IPS-20b (cell line): ENCODE data around the gene BICD2.

Experiments
- H3K27ac ChIP-seq: one replicate; pipeline ENCODE4 v1.5.1; 2013; ENCODE audit warnings: low read length
- H3K27me3 ChIP-seq: 2 replicates; pipeline ENCODE4 v1.6.1; 2013; ENCODE audit warnings: mild to moderate bottlenecking, low read length, inconsistent platforms; ENCODE audit not compliant: insufficient read depth
- H3K36me3 ChIP-seq: 2 replicates; pipeline ENCODE4 v1.6.1; 2013; ENCODE audit warnings: low read depth, mild to moderate bottlenecking, inconsistent platforms, low read length, moderate library complexity; ENCODE audit not compliant: insufficient read depth
- H3K4me1 ChIP-seq: 2 replicates; pipeline ENCODE4 v1.6.1; 2013; ENCODE audit warnings: mild to moderate bottlenecking, control low read depth, inconsistent platforms, low read length, moderate library complexity; ENCODE audit not compliant: insufficient read depth
- H3K4me3 ChIP-seq: 2 replicates; pipeline ENCODE4 v1.5.1; 2013; ENCODE audit warnings: mild to moderate bottlenecking, low read length, inconsistent platforms
- H3K9ac ChIP-seq: 2 replicates; pipeline ENCODE4 v1.6.1; 2013; ENCODE audit warnings: low read depth, mild to moderate bottlenecking, inconsistent platforms, low read length, moderate library complexity
- H3K9me3 ChIP-seq: 2 replicates; pipeline ENCODE4 v1.6.1; 2013; ENCODE audit warnings: mild to moderate bottlenecking, low read depth, low read length, inconsistent platforms; ENCODE audit not compliant: insufficient read depth

BICD2 gene

DNA sequence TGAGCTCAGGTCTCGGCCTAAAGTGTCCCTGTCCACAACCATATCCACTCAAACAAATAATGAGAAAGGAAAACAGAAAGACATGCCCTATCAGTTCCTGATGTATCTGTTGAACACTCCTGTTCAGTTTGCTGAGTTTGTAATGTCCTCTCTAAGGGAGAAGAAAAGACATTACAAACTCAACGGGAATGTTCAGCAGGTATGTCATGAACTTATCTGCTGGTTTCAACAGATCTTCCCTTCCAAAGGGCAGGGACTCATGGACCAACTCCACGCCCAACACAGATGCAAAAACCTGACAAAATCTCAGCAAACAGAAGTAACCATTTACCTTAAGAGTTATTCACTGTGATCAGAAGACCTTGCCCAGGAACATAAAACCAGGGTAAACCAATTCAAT lies 23.7 kb downstream of the BICD2 start:
- Histone ChIP-seq H3K4me3 (no peak overlapping the region), H3K36me3 (no peaks in the 10 kb centered on the region), H3K9me3 (no peaks in the 10 kb centered on the region), H3K27me3 (no peaks in the 10 kb centered on the region), H3K4me1 (peaks cover 12% of the 10 kb centered on the region; the same call in 1 of the 2 replicates), H3K27ac (no peak overlapping the region), H3K9ac (no peak overlapping the region)

DNA sequence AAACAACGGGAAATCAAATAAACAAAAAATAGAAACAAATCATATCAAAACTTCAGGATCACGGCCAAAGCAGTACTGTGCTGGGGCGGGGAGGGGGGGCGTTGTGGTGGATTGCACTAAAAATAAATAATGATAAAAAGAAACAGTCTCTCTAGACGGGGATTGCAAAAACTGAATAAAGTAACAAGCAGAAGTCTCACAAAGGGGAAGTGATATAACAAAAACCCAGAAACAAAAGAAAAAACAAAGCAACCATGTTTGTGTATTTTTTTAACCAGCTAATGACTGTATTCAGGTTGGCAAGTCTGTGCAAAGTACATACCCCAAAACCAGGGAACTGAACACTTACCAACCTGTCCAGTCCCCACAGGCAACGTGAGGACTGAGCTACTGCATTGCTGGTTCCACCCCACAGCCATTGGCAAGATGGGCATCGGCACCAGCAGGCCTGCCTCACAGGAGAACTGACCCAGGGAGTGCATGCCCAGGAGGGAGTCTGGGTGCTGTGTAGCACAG lies 24.1 kb downstream of the BICD2 start:
- Histone ChIP-seq H3K27ac (no peak overlapping the region), H3K27me3 (no peaks in the 10 kb centered on the region), H3K4me3 (no peak overlapping the region), H3K9me3 (no peaks in the 10 kb centered on the region), H3K9ac (no peak overlapping the region), H3K4me1 (peaks cover 9% of the 10 kb centered on the region; the same call in 1 of the 2 replicates), H3K36me3 (no peaks in the 10 kb centered on the region)

- Histone ChIP-seq H3K9ac (no peak overlapping the region), H3K4me1 (peaks cover 4% of the 10 kb centered on the region; the same call in 1 of the 2 replicates), H3K27ac (no peak overlapping the region)
Observed at GRCh38 chr9:92740009-92740408, 24.6 kb downstream of the BICD2 start.

GRCh38 chr9:92739346-92739970 lies 25.2 kb downstream of the BICD2 start:
- H3K9me3 ChIP-seq = no peaks in the 10 kb centered on the region
- H3K4me3 ChIP-seq = no peak overlapping the region
- no peaks in the 10 kb centered on the region for H3K36me3 ChIP-seq
- 0 out of 2 replicates have a peak, but pooled peaks cover 4% of the 10 kb centered on the region for H3K4me1 ChIP-seq
- H3K27me3 ChIP-seq = no peaks in the 10 kb centered on the region
- no peak overlapping the region for H3K27ac ChIP-seq
- H3K9ac ChIP-seq = no peak overlapping the region

More at GRCh38 chr9:92740009-92740408, 24.6 kb downstream of the BICD2 start:
- Histone ChIP-seq H3K36me3 (no peaks in the 10 kb centered on the region), H3K9me3 (no peaks in the 10 kb centered on the region), H3K27me3 (no peaks in the 10 kb centered on the region), H3K4me3 (no peak overlapping the region)

GRCh38 chr9:92738661-92739081 lies 26.0 kb downstream of the BICD2 start:
- Histone ChIP-seq H3K4me1 (0 out of 2 replicates have a peak, but pooled peaks cover 4% of the 10 kb centered on the region), H3K36me3 (no peaks in the 10 kb centered on the region), H3K27me3 (no peaks in the 10 kb centered on the region), H3K27ac (no peak overlapping the region), H3K4me3 (no peak overlapping the region), H3K9ac (no peak overlapping the region), H3K9me3 (no peaks in the 10 kb centered on the region)

DNA sequence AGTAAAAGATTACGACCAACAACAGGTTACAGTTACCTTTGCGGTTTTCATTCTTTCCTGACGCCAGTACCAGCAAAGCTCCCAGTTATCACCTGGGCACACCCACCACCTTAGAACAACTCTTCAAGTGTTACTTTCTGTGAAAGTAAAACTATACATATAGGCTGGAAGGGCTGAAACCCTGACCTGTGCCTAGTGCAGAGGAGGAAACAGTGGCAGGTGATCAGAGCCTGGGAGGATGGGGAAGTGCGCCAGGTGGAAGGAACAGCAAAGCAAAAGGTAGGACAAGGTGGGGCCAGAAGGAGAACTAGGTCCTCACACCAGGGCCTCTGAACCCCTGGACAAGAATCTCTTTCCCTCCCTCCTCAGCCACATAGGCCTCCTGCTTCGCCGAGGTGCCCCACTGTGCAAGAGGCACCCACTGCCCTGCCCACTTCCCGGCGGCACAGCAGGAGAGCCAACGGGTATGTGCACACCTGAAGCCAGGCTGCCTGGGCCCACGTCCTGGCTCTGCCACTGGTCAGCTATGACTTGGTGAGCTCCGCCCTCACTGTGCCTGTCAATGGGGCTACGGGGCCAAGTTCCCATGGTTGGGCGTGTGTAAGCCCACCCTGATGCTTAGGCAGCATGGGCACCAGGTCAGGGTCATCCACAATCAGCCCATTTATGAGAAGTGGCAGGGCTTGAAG lies 26.9 kb downstream of the BICD2 start:
- Histone ChIP-seq H3K27ac (no peak overlapping the region), H3K27me3 (no peaks in the 10 kb centered on the region), H3K9me3 (no peaks in the 10 kb centered on the region), H3K9ac (no peak overlapping the region), H3K4me3 (no peak overlapping the region), H3K36me3 (no peaks in the 10 kb centered on the region), H3K4me1 (0 out of 2 replicates have a peak, but pooled peaks cover 4% of the 10 kb centered on the region)

DNA sequence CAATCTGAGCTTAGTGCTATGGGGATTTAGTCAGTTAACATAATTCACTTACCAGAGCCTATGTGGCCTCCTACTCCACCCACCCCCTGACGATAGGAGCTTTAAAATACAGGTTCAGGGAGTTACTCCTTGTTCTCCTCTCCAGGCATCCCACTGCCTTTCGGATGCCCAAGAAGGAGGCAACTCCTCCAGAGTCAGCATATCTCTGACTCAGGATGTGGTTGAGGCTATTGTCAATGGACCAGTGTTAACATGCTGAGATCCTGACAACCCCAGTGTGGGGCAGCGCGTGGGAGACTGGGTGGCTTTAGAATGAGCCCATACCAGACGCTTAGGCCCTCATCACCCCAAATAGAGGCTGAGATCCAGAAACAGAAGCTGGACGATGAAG lies 27.4 kb downstream of the BICD2 start:
- Histone ChIP-seq H3K27ac (no peak overlapping the region), H3K27me3 (no peaks in the 10 kb centered on the region), H3K4me1 (0 out of 2 replicates have a peak, but pooled peaks cover 4% of the 10 kb centered on the region), H3K4me3 (no peak overlapping the region), H3K9me3 (no peaks in the 10 kb centered on the region), H3K36me3 (no peaks in the 10 kb centered on the region), H3K9ac (no peak overlapping the region)

DNA sequence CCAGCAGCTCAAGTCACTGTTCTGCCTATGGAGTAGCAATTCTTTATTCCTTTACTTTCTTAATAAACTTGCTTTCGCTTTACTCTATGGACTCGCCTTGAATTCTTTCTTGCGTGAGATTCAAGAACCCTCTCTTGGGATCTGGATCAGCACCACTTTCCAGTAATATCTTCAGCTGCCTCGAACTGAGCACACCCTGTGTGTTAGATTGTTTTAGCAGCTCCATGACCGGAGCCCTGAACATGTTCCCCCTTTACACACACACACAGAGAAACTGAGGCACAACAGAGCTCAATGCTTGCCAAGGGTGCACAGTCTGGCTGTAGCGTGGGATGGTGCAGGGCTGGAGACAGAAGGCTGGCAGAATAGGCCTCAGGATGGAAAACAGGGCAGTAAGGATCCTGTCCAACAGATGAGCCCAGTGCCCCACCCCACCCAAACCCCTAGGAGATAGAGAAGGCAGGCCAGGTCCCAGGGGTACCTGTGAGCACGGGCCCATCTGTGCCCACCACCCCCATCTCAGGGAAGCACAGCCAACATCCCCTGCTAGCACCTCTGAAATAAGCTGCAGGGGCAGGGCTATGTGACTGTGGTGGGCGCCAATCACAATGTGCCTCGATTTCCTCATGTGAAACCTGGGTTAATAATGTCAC lies 27.9 kb downstream of the BICD2 start:
- no peaks in the 10 kb centered on the region for H3K36me3 ChIP-seq
- H3K27me3 ChIP-seq = no peaks in the 10 kb centered on the region
- H3K4me3 ChIP-seq = no peak overlapping the region
- no peak overlapping the region for H3K9ac ChIP-seq
- no peaks in the 10 kb centered on the region for H3K9me3 ChIP-seq
- H3K27ac ChIP-seq = no peak overlapping the region
- H3K4me1 ChIP-seq = 0 out of 2 replicates have a peak, but pooled peaks cover 4% of the 10 kb centered on the region

DNA sequence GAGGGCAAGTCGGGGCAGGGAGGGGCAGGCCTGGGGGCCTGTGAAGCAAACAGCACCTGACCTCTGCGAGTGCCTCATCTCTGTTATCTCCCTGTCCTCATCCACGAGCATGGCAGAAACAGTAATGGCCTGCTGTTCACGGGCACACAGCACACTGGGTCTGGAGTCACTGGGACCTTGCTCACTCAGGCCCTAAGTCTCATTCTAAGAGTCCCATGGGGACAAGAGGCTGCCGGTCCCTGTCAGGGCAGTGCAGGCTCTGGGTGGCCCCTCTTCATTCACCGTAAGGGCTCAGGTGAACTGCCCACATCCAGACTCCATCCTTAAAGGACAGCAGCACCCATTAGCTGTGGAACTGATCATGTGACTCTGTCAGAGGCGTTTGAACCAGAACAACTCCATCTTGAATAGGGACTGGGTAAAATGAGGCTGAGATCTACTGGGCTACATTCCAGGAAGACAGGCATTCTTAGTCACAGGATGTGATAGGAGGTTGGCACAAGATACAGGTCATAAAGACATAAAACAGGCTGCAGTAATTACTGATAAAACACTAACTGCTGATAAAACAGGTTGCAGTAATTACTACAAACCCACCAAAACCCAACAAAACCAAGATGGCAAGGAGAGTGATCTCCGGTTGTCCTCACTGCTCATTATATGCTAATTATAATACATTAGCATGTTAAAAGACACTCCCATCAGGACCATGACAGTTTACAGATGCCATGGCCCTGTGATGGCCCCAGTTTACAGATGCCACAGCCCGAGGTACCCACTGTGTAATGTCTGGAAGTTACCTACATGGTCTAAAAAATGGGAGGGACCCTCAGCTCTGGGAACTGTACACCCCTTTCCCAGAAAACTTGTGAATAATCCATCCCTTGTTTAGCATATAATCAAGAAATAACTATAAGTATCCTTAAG lies 28.7 kb downstream of the BICD2 start:
- H3K9me3 ChIP-seq = no peaks in the 10 kb centered on the region
- H3K9ac ChIP-seq = no peak overlapping the region
- H3K36me3 ChIP-seq = no peaks in the 10 kb centered on the region
- no peaks in the 10 kb centered on the region for H3K27me3 ChIP-seq
- H3K4me1 ChIP-seq = 0 out of 2 replicates have a peak, but pooled peaks cover 4% of the 10 kb centered on the region
- no peak overlapping the region for H3K4me3 ChIP-seq
- H3K27ac ChIP-seq = no peak overlapping the region

DNA sequence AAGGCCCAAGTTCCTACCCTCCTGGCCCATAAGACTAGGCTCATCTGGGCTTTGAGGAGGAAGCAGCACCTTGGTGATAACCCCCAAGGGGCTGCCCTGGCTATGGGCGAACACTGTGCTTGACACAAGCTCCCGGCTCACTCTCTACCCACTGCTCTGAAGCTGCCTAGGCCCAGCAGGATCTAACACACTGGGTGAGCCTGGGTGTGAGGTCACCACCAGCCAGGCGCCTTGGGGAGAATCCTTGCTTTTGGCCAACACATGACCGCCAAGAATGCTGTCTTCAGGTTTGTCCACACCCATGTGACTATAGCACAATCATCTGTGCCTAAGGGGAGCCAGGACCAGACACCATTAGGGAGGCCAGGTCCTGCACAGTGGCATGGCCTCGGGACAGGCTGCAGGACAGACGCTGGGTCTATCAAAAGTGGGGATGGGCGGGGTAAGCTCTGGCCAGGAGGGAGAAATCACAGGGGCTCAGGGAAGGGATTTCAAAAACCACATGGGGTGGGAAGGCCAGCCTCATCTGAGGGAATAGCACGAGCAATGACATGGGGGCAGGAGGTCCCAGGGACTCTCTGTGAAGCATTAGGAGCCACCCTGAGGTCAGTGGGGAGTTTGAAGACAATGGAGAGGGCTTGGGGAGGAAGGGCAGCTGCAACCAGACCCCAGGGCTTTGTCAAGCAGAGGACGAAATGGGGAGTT lies 29.6 kb downstream of the BICD2 start:
- no peak overlapping the region for H3K4me3 ChIP-seq
- H3K36me3 ChIP-seq = no peaks in the 10 kb centered on the region
- H3K27ac ChIP-seq = no peak overlapping the region
- no peak overlapping the region for H3K9ac ChIP-seq
- H3K27me3 ChIP-seq = no peaks in the 10 kb centered on the region
- H3K4me1 ChIP-seq = 0 out of 2 replicates have a peak, but pooled peaks cover 4% of the 10 kb centered on the region
- no peaks in the 10 kb centered on the region for H3K9me3 ChIP-seq
